ENCODE data around the gene HEPN1. TPM values are rescaled to one million over a fixed set of nuclear protein-coding genes. Genes with fewer than 3 reads are reported as not detected.

The HEPN1 gene
- total RNA-seq, 1 experiment from 2014 or later: not detected

GRCh38 chr11:124919898-124920297, 848 bp downstream of the HEPN1 start:
- POLR2A ChIA-PET (ENCODE audit: low non-redundant PET): interaction anchor here (0.6 kb wide), 1 partner anchor 439 kb away, joined by 3 read pairs; no protein-coding TSS in a partner anchor
- CTCF ChIA-PET: no interaction called here
- no peaks in the 10 kb centered on the region for H3K4me1 ChIP-seq (ENCODE audit: insufficient read depth, low read length, poor library complexity, severe bottlenecking)

GRCh38 chr11:124920356-124920755, 1.3 kb downstream of the HEPN1 start:
- no peak for TF ChIP-seq EZH2 (IDR thresholded peaks at IDR 0.05; ENCODE audit: borderline replicate concordance, low read depth, low read length, poor library complexity, severe bottlenecking)
- TF ChIP-seq CTCF (conservative IDR thresholded peaks at IDR 0.05; ENCODE audit: low read depth, low read length): no peak
- POLR2A ChIA-PET (ENCODE audit: low non-redundant PET): interaction anchor here (0.6 kb wide), 1 partner anchor 439 kb away, joined by 3 read pairs; no protein-coding TSS in a partner anchor
- Histone ChIP-seq H3K36me3 (ENCODE audit: insufficient read depth, low read length, poor library complexity, severe bottlenecking) (no peaks in the 10 kb centered on the region), H3K4me1 (ENCODE audit: insufficient read depth, low read length, poor library complexity, severe bottlenecking) (no peaks in the 10 kb centered on the region), H3K27ac (ENCODE audit: low read depth, low read length, poor library complexity, severe bottlenecking) (no peak overlapping the region), H3K27me3 (replicated peaks; ENCODE audit: insufficient read depth, low read depth, low read length, poor library complexity) (no peaks in the 10 kb centered on the region), H3K4me3 (ENCODE audit: low read depth, low read length, poor library complexity, severe bottlenecking) (no peak overlapping the region), H3K9me3 (ENCODE audit: low read depth, low read length, poor library complexity, severe bottlenecking) (no peaks in the 10 kb centered on the region)
- intact Hi-C loops (cut with micrococcal nuclease; ENCODE audit: unreplicated experiment): no loop called here
- CTCF ChIA-PET: no interaction called here
- no TSS peak for BruUV-seq (replicated peaks)
- no peak for DNase-seq (ENCODE audit: low spot score)

More at GRCh38 chr11:124919898-124920297, 848 bp downstream of the HEPN1 start:
- H3K27me3 ChIP-seq (replicated peaks; ENCODE audit: insufficient read depth, low read depth, low read length, poor library complexity): no peaks in the 10 kb centered on the region
- no peak overlapping the region for H3K4me3 ChIP-seq (ENCODE audit: low read depth, low read length, poor library complexity, severe bottlenecking)
- TF ChIP-seq CTCF (conservative IDR thresholded peaks at IDR 0.05; ENCODE audit: low read depth, low read length) (no peak), EZH2 (IDR thresholded peaks at IDR 0.05; ENCODE audit: borderline replicate concordance, low read depth, low read length, poor library complexity, severe bottlenecking) (no peak)
- BruUV-seq (replicated peaks): no TSS peak
- H3K27ac ChIP-seq (ENCODE audit: low read depth, low read length, poor library complexity, severe bottlenecking): no peak overlapping the region
- intact Hi-C loops (cut with micrococcal nuclease; ENCODE audit: unreplicated experiment): no loop called here
- H3K36me3 ChIP-seq (ENCODE audit: insufficient read depth, low read length, poor library complexity, severe bottlenecking): no peaks in the 10 kb centered on the region
- no peaks in the 10 kb centered on the region for H3K9me3 ChIP-seq (ENCODE audit: low read depth, low read length, poor library complexity, severe bottlenecking)
- DNase-seq (ENCODE audit: low spot score): no peak

GRCh38 chr11:124920870-124921609, 2.0 kb downstream of the HEPN1 start:
- Histone ChIP-seq H3K36me3 (ENCODE audit: insufficient read depth, low read length, poor library complexity, severe bottlenecking) (no peaks in the 10 kb centered on the region), H3K27ac (ENCODE audit: low read depth, low read length, poor library complexity, severe bottlenecking) (no peak overlapping the region), H3K4me3 (ENCODE audit: low read depth, low read length, poor library complexity, severe bottlenecking) (no peak overlapping the region), H3K27me3 (replicated peaks; ENCODE audit: insufficient read depth, low read depth, low read length, poor library complexity) (no peaks in the 10 kb centered on the region), H3K9me3 (ENCODE audit: low read depth, low read length, poor library complexity, severe bottlenecking) (no peaks in the 10 kb centered on the region), H3K4me1 (ENCODE audit: insufficient read depth, low read length, poor library complexity, severe bottlenecking) (no peaks in the 10 kb centered on the region)
- BruUV-seq (replicated peaks): no TSS peak
- ChIA-PET CTCF (no interaction called here), POLR2A (ENCODE audit: low non-redundant PET) (no interaction called here)
- intact Hi-C loops (cut with micrococcal nuclease; ENCODE audit: unreplicated experiment): no loop called here
- TF ChIP-seq CTCF (conservative IDR thresholded peaks at IDR 0.05; ENCODE audit: low read depth, low read length) (no peak), EZH2 (IDR thresholded peaks at IDR 0.05; ENCODE audit: borderline replicate concordance, low read depth, low read length, poor library complexity, severe bottlenecking) (no peak)
- DNase-seq (ENCODE audit: low spot score): peak; percentile 16

All from A673 (cell line).